ENCODE measurements around the gene HIVEP3.

The HIVEP3 gene

GRCh38 chr1:41900603-41901444 lies 17.9 kb downstream of the HIVEP3 start:
- peaks cover 35% of the 10 kb centered on the region for H3K4me1 ChIP-seq (ENCODE audit: low read length)
- no peak overlapping the region for H3K9ac ChIP-seq (ENCODE audit: low read length)
- TF ChIP-seq CTCF (IDR thresholded peaks at IDR 0.05; ENCODE audit: low read length) (no peak), EZH2 (optimal IDR thresholded peaks at IDR 0.05; ENCODE audit: low read depth, low read length) (no peak), EZH2phosphoT487 (IDR thresholded peaks at IDR 0.05; ENCODE audit: low read length) (no peak)
- no peaks in the 10 kb centered on the region for H3K9me3 ChIP-seq (replicated peaks; ENCODE audit: insufficient read depth, low read length)
- no peak overlapping the region for H3K4me3 ChIP-seq (ENCODE audit: low read length)
- H3K36me3 ChIP-seq (replicated peaks; ENCODE audit: insufficient read depth, low read length), result no peaks in the 10 kb centered on the region
- H3K79me2 ChIP-seq (ENCODE audit: low read length), result no peaks in the 10 kb centered on the region
- no peak overlapping the region for H2AFZ ChIP-seq (ENCODE audit: low read length)
- no peaks in the 10 kb centered on the region for H4K20me1 ChIP-seq (ENCODE audit: insufficient read depth, low read length)
- H3K27me3 ChIP-seq (replicated peaks; ENCODE audit: insufficient read depth, low read length), result no peaks in the 10 kb centered on the region
- H3K4me2 ChIP-seq (ENCODE audit: low read depth, low read length), result no peak overlapping the region
- peaks cover 4% of the 10 kb centered on the region for H3F3A ChIP-seq (ENCODE audit: insufficient read depth, low read length)
- no peak for DNase-seq
- no peak overlapping the region for H3K27ac ChIP-seq (ENCODE audit: low read length)
- H3K9me2 ChIP-seq (replicated peaks; ENCODE audit: insufficient read depth, low read length), result no peaks in the 10 kb centered on the region

GRCh38 chr1:41898191-41898713 lies 20.5 kb downstream of the HIVEP3 start:
- no peaks in the 10 kb centered on the region for H3K27me3 ChIP-seq (replicated peaks; ENCODE audit: insufficient read depth, low read length)
- DNase-seq, result peak; percentile 81
- H3K9me2 ChIP-seq (replicated peaks; ENCODE audit: insufficient read depth, low read length), result no peaks in the 10 kb centered on the region
- peak overlapping the region; percentile 44; the same call in 1 of the 2 replicates for H3K27ac ChIP-seq (ENCODE audit: low read length)
- H3K79me2 ChIP-seq (ENCODE audit: low read length), result 0 out of 2 replicates have a peak, but pooled peaks cover 2% of the 10 kb centered on the region
- peaks cover 4% of the 10 kb centered on the region for H3F3A ChIP-seq (ENCODE audit: insufficient read depth, low read length)
- H3K9ac ChIP-seq (ENCODE audit: low read length), result no peak overlapping the region
- H3K36me3 ChIP-seq (replicated peaks; ENCODE audit: insufficient read depth, low read length), result no peaks in the 10 kb centered on the region
- peak overlapping the region; percentile 1; the same call in 1 of the 2 replicates for H3K4me3 ChIP-seq (ENCODE audit: low read length)
- H2AFZ ChIP-seq (ENCODE audit: low read length), result peak overlapping the region; percentile 70
- peaks cover 31% of the 10 kb centered on the region for H3K4me1 ChIP-seq (ENCODE audit: low read length)
- TF ChIP-seq CTCF (IDR thresholded peaks at IDR 0.05; ENCODE audit: low read length) (no peak), EZH2phosphoT487 (IDR thresholded peaks at IDR 0.05; ENCODE audit: low read length) (no peak), EZH2 (optimal IDR thresholded peaks at IDR 0.05; ENCODE audit: low read depth, low read length) (no peak)
- no peaks in the 10 kb centered on the region for H4K20me1 ChIP-seq (ENCODE audit: insufficient read depth, low read length)
- H3K9me3 ChIP-seq (replicated peaks; ENCODE audit: insufficient read depth, low read length), result no peaks in the 10 kb centered on the region
- peak overlapping the region; percentile 57 for H3K4me2 ChIP-seq (ENCODE audit: low read depth, low read length)

GRCh38 chr1:41895552-41895951 lies 23.2 kb downstream of the HIVEP3 start:
- no peak for DNase-seq
- Histone ChIP-seq H3K36me3 (replicated peaks; ENCODE audit: insufficient read depth, low read length) (no peaks in the 10 kb centered on the region), H3K27me3 (replicated peaks; ENCODE audit: insufficient read depth, low read length) (no peaks in the 10 kb centered on the region), H3K9me2 (replicated peaks; ENCODE audit: insufficient read depth, low read length) (no peaks in the 10 kb centered on the region), H3F3A (ENCODE audit: insufficient read depth, low read length) (peaks cover 23% of the 10 kb centered on the region), H2AFZ (ENCODE audit: low read length) (no peak overlapping the region), H3K27ac (ENCODE audit: low read length) (no peak overlapping the region), H3K9ac (ENCODE audit: low read length) (no peak overlapping the region), H3K4me2 (ENCODE audit: low read depth, low read length) (no peak overlapping the region), H3K79me2 (ENCODE audit: low read length) (0 out of 2 replicates have a peak, but pooled peaks cover 7% of the 10 kb centered on the region), H3K4me3 (ENCODE audit: low read length) (no peak overlapping the region), H4K20me1 (ENCODE audit: insufficient read depth, low read length) (no peaks in the 10 kb centered on the region), H3K4me1 (ENCODE audit: low read length) (peaks cover 32% of the 10 kb centered on the region), H3K9me3 (replicated peaks; ENCODE audit: insufficient read depth, low read length) (no peaks in the 10 kb centered on the region)
- no peak for TF ChIP-seq CTCF (IDR thresholded peaks at IDR 0.05; ENCODE audit: low read length)
- no peak for TF ChIP-seq EZH2phosphoT487 (IDR thresholded peaks at IDR 0.05; ENCODE audit: low read length)
